Activated T-cell treated with anti-CD3 and anti-CD28 coated beads for 48 hours (primary cell): Measurements from ENCODE around the gene JOSD2.
A peak's percentile ranks its signal among the peaks of the same experiment; 100 is the strongest.

Experiments used
- DNase-seq: peaks from one replicate; pipeline ENCODE4 v3.0.0-alpha.2; 2020; ENCODE audit warnings: low read depth

Gene JOSD2

GRCh38 chr19:50496189-50497021, 14.6 kb downstream of the JOSD2 start:
- DNase-seq: no peak

GRCh38 chr19:50495020-50495531, 15.9 kb downstream of the JOSD2 start:
- no peak for DNase-seq

- DNase-seq: no peak
These were observed 16.6 kb downstream of the JOSD2 start for GRCh38 chr19:50494186-50495019.

- no peak for DNase-seq
These were observed 17.8 kb downstream of the JOSD2 start for GRCh38 chr19:50493171-50493570.

- peak; percentile 27 for DNase-seq
These were observed 18.5 kb downstream of the JOSD2 start for GRCh38 chr19:50492303-50493052.

- no peak for DNase-seq
These were observed 20.0 kb downstream of the JOSD2 start for GRCh38 chr19:50490991-50491472.

GRCh38 chr19:50490411-50490811, 20.6 kb downstream of the JOSD2 start:
- DNase-seq: no peak

GRCh38 chr19:50489461-50490011, 21.5 kb downstream of the JOSD2 start:
- DNase-seq: no peak

- DNase-seq: no peak
These were observed 22.4 kb downstream of the JOSD2 start for GRCh38 chr19:50488389-50489194.

GRCh38 chr19:50486823-50487515, 24.0 kb downstream of the JOSD2 start:
- DNase-seq: peak; percentile 68

- DNase-seq: no peak
These were observed 25.6 kb downstream of the JOSD2 start for GRCh38 chr19:50485284-50485955.

- no peak for DNase-seq
These were observed 28.1 kb downstream of the JOSD2 start for GRCh38 chr19:50482916-50483315.

- DNase-seq: no peak
These were observed 28.6 kb downstream of the JOSD2 start for GRCh38 chr19:50482271-50482855.

GRCh38 chr19:50481351-50482149, 29.4 kb downstream of the JOSD2 start:
- DNase-seq: no peak

GRCh38 chr19:50480281-50481111, 30.5 kb downstream of the JOSD2 start:
- no peak for DNase-seq

GRCh38 chr19:50479761-50480251, 31.2 kb downstream of the JOSD2 start:
- DNase-seq: no peak
